ENCODE measurements around the gene RAB3A.
A peak's percentile ranks its signal among the peaks of the same experiment; 100 is the strongest.

GRCh38 chr19:18170714-18171255 is 33.1 kb downstream of the RAB3A start:
- TF ChIP-seq CTCF (IDR thresholded peaks at IDR 0.05) (no peak), POLR2A (IDR thresholded peaks at IDR 0.05) (peak in 2 of 4 donors; percentile 31 to 50)

Measured in esophagus squamous epithelium (tissue), 4 donors.